ENCODE measurements around the gene CNNM4. TPM values are rescaled to one million over a fixed set of nuclear protein-coding genes. Genes with fewer than 3 reads are reported as not detected.

Gene CNNM4
- total RNA-seq, 2 experiments from 2014 or later, result 5.1 to 5.8 TPM

- Mint-ChIP-seq H3K27me3 (no peaks in the 10 kb centered on the region), H3K27ac (peak overlapping the region; percentile 61), H3K36me3 (ENCODE audit: low read depth) (peaks cover 6% of the 10 kb centered on the region), H3K4me3 (peak overlapping the region; percentile 42), H3K9me3 (no peaks in the 10 kb centered on the region), H3K4me1 (ENCODE audit: low read depth) (peaks cover 18% of the 10 kb centered on the region)
- DNase-seq (no peak), ATAC-seq (no peak)
- intact Hi-C loops (cut with micrococcal nuclease), result no loop called here
- TF ChIP-seq CTCF (IDR thresholded peaks at IDR 0.05), result no peak
- CTCF ChIA-PET, result interaction anchor here (0.9 kb wide), 1 partner anchor 122 kb away, joined by 4 read pairs; no protein-coding TSS in a partner anchor
- POLR2A ChIA-PET, result interaction anchor here (0.9 to 1.6 kb wide), 5 partner anchors 9 to 22 kb away, joined by 3 to 8 read pairs (median 4); partner anchors contain the start of gene ANKRD39
These were observed 77.9 kb downstream of the CNNM4 start for GRCh38 chr2:96838345-96839292.

- Mint-ChIP-seq H3K4me3 (peak overlapping the region; percentile 42), H3K36me3 (ENCODE audit: low read depth) (peaks cover 5% of the 10 kb centered on the region), H3K9me3 (no peaks in the 10 kb centered on the region), H3K27me3 (no peaks in the 10 kb centered on the region), H3K4me1 (ENCODE audit: low read depth) (peaks cover 18% of the 10 kb centered on the region), H3K27ac (peak overlapping the region; percentile 61)
- ChIA-PET CTCF (interaction anchor here (0.9 to 2.0 kb wide), 4 partner anchors 18 to 112 kb away, joined by 3 to 9 read pairs (median 4); partner anchors contain the start of genes ANKRD39 and CNNM3), POLR2A (interaction anchor here (0.7 to 1.6 kb wide), 5 partner anchors 8 to 123 kb away, joined by 3 to 8 read pairs (median 4); partner anchors contain the start of gene ANKRD39)
- ATAC-seq, result peak; percentile 92
- TF ChIP-seq CTCF (IDR thresholded peaks at IDR 0.05), result no peak
- peak; percentile 92 for DNase-seq
- intact Hi-C loops (cut with micrococcal nuclease), result no loop called here
These were observed 78.7 kb downstream of the CNNM4 start for GRCh38 chr2:96839293-96839874.

GRCh38 chr2:96839875-96840850, 79.5 kb downstream of the CNNM4 start:
- POLR2A ChIA-PET, result interaction anchor here (0.5 to 1.6 kb wide), 8 partner anchors 9 to 857 kb away, joined by 3 to 8 read pairs (median 3); partner anchors contain the start of genes ANKRD39 and CNNM3
- intact Hi-C loops (cut with micrococcal nuclease), result no loop called here
- DNase-seq (no peak), ATAC-seq (no peak)
- no peak for TF ChIP-seq CTCF (IDR thresholded peaks at IDR 0.05)
- H3K4me3 Mint-ChIP-seq, result no peak overlapping the region
- H3K36me3 Mint-ChIP-seq (ENCODE audit: low read depth), result peaks cover 3% of the 10 kb centered on the region
- CTCF ChIA-PET, result interaction anchor here (0.9 to 2.0 kb wide), 4 partner anchors 17 to 111 kb away, joined by 3 to 9 read pairs (median 4); partner anchors contain the start of genes ANKRD39 and CNNM3
- H3K4me1 Mint-ChIP-seq (ENCODE audit: low read depth), result peaks cover 18% of the 10 kb centered on the region
- H3K27me3 Mint-ChIP-seq, result no peaks in the 10 kb centered on the region
- H3K27ac Mint-ChIP-seq, result no peak overlapping the region
- no peaks in the 10 kb centered on the region for H3K9me3 Mint-ChIP-seq

GRCh38 chr2:96841701-96842495, 81.2 kb downstream of the CNNM4 start:
- Mint-ChIP-seq H3K27ac (no peak overlapping the region), H3K27me3 (no peaks in the 10 kb centered on the region), H3K9me3 (no peaks in the 10 kb centered on the region), H3K4me3 (no peak overlapping the region), H3K36me3 (ENCODE audit: low read depth) (peaks cover 4% of the 10 kb centered on the region), H3K4me1 (ENCODE audit: low read depth) (peaks cover 18% of the 10 kb centered on the region)
- TF ChIP-seq CTCF (IDR thresholded peaks at IDR 0.05), result no peak
- no peak for DNase-seq
- ATAC-seq, result no peak
- ChIA-PET POLR2A (interaction anchor here (0.8 to 3.6 kb wide), 3 partner anchors 15 to 85 kb away, joined by 3 to 20 read pairs (median 3); partner anchors contain the start of gene ANKRD39), CTCF (interaction anchor here (0.8 to 4.0 kb wide), 3 partner anchors 15 to 42 kb away, joined by 3 to 29 read pairs (median 4); partner anchors contain the start of gene ANKRD39)
- intact Hi-C loops (cut with micrococcal nuclease), result no loop called here

All from activated CD8-positive, alpha-beta T cell treated with anti-CD3 and anti-CD28 coated beads for 36 hours (primary cell).